HepG2 (cell line): ENCODE measurements around the gene XRCC3. TPM values are rescaled to one million over a fixed set of nuclear protein-coding genes. Genes with fewer than 3 reads are reported as not detected.
A peak's percentile ranks its signal among the peaks of the same experiment; 100 is the strongest.

Source experiments
- ATAC-seq: fragments of 200-7000 bp; cut with Tn5 transposase; 3 replicates; pipeline ENCODE4 v1.9.1; 2020; ENCODE audit warnings: mild to moderate bottlenecking, moderate library complexity
- BruUV-seq: library from RNA; stranded (reverse); fragments of 400-500 nt; replicated peaks from 2 replicates; lab custom pipeline; 2021; lab: Mats Ljungman, UMichigan
- CTCF ChIA-PET: fragments of 300-600 bp; formaldehyde crosslinking; extraction: SDS; loops from one replicate; lab custom pipeline; 2021; ENCODE audit warnings: low total read pairs, inconsistent platforms, low intra/inter-chr PET ratio; lab: Yijun Ruan, JAX
- POLR2A ChIA-PET: fragments of 350-600 bp; sonication (Branson Sonifier 250); formaldehyde crosslinking; loops from one replicate; lab custom pipeline; 2020; ENCODE audit warnings: antibody characterized with exemption, inconsistent platforms; lab: Yijun Ruan, JAX
- DNase-seq: peaks from one replicate; pipeline ENCODE4 v3.0.0-alpha.2; 2015; ENCODE audit warnings: low spot score
- FAIRE-seq: peaks from 3 replicates; lab custom pipeline; 2011; peaks lifted over from hg19 to GRCh38; lab: Jason Lieb, UNC
- H2AFZ ChIP-seq: one replicate; pipeline ENCODE4 v1.6.1; 2011; ENCODE audit warnings: low read length, inconsistent platforms
- H3K27ac ChIP-seq: fragments of 300-600 bp; 3 replicates; pipeline ENCODE4 v1.8.0; 2011; ENCODE audit warnings: mixed run types, mild to moderate bottlenecking, mixed read lengths, low read length, inconsistent platforms; ENCODE audit not compliant: insufficient read depth; ENCODE audit errors: extremely low read length
- H3K27me3 ChIP-seq, 2 experiments: fragments of 200-600 bp in 1 of 2; 2 replicates in 1 of 2; 3 replicates in 1 of 2; pipeline versions ENCODE4 v1.6.0 to v1.8.0; 2011; ENCODE audit warnings: low read length in 2 of 2, mild to moderate bottlenecking in 2 of 2, moderate library complexity in 2 of 2, inconsistent platforms in 1 of 2; ENCODE audit not compliant: insufficient read depth in 2 of 2, control insufficient read depth in 1 of 2
- H3K36me3 ChIP-seq, 2 experiments: fragments of 200-600 bp in 1 of 2; replicated peaks in 1 of 2; 2 replicates in 1 of 2; 3 replicates in 1 of 2; pipeline versions ENCODE4 v1.5.1 to v1.8.0; 2011; ENCODE audit warnings: low read length in 2 of 2, inconsistent platforms in 1 of 2; ENCODE audit not compliant: insufficient read depth in 2 of 2, control insufficient read depth in 1 of 2
- H3K4me1 ChIP-seq: 2 replicates; pipeline ENCODE4 v1.5.1; 2012; ENCODE audit warnings: low read length, inconsistent platforms; ENCODE audit not compliant: insufficient read depth
- H3K4me2 ChIP-seq: 2 replicates; pipeline ENCODE4 v1.6.0; 2011; ENCODE audit warnings: low read depth, low read length, inconsistent platforms
- H3K4me3 ChIP-seq, 3 experiments: fragments of 200-600 bp in 1 of 3; sonication (generic), shearing (Covaris generic) in 1 of 3; replicated peaks in 1 of 3; 2 replicates each; pipeline ENCODE4 v1.5.1; 2011 to 2016; ENCODE audit warnings: low read length in 3 of 3, inconsistent platforms in 2 of 3, low read depth in 2 of 3, mild to moderate bottlenecking in 2 of 3, control low read depth in 1 of 3, mixed read lengths in 1 of 3; ENCODE audit not compliant: insufficient read depth in 1 of 3
- H3K79me2 ChIP-seq: one replicate; pipeline ENCODE4 v1.6.1; 2011; ENCODE audit warnings: low read length, inconsistent platforms; ENCODE audit not compliant: insufficient read depth
- H3K9ac ChIP-seq: 2 replicates; pipeline ENCODE4 v1.6.0; 2011; ENCODE audit warnings: mild to moderate bottlenecking, low read depth, low read length, inconsistent platforms; ENCODE audit not compliant: insufficient read depth
- H3K9me3 ChIP-seq: 2 replicates; pipeline ENCODE4 v1.5.1; 2012; ENCODE audit warnings: mild to moderate bottlenecking, low read length
- H4K20me1 ChIP-seq: 2 replicates; pipeline ENCODE4 v1.6.0; 2011; ENCODE audit warnings: inconsistent platforms, mild to moderate bottlenecking, low read length, moderate library complexity; ENCODE audit not compliant: insufficient read depth
- TBX2 ChIP-seq: sonication (generic); formaldehyde crosslinking; IDR thresholded peaks from 2 replicates; pipeline ENCODE4 v1.5.0; 2020; ENCODE audit warnings: missing genetic modification reagents, mild to moderate bottlenecking, borderline replicate concordance
- ZBTB38 ChIP-seq: sonication (generic); formaldehyde crosslinking; IDR thresholded peaks from 2 replicates; pipeline ENCODE4 v1.5.1; 2020; ENCODE audit warnings: mild to moderate bottlenecking, missing genetic modification reagents
- ZNF564 ChIP-seq: sonication (generic); formaldehyde crosslinking; IDR thresholded peaks from 2 replicates; pipeline ENCODE4 v1.8.1; 2023; ENCODE audit warnings: mild to moderate bottlenecking, missing genetic modification reagents
- ZNF740 ChIP-seq: sonication (generic); formaldehyde crosslinking; IDR thresholded peaks from 2 replicates; pipeline ENCODE4 v1.4.0; 2020; ENCODE audit warnings: missing genetic modification reagents
- WGBS: methylation state at CpG from one replicate; pipeline ENCODE4 v1.1.6; 2017; ENCODE audit warnings: low lambda C conversion rate; 5-methylcytosine and 5-hydroxymethylcytosine counted together
- in situ Hi-C: cut with HindIII; loops from 2 replicates; pipeline ENCODE4 v1.10.0; 2017; ENCODE audit warnings: low pct_unique_long_range_greater_than_20kb; ENCODE audit not compliant: extremely low pct_ligation_motif_present
- intact Hi-C: fragments of 100-400 bp; cut with micrococcal nuclease; formaldehyde crosslinking; loops from one replicate; pipeline ENCODE4 v1.10.0; 2022; ENCODE audit not compliant: unreplicated experiment
- polyA plus RNA-seq, 8 experiments: library from polyadenylated mRNA; depleted of rRNA in 3 of 8; stranded (reverse) in 7 of 8; unstranded in 1 of 8; fragments of >200 nt; fragmentation: Illumina TruSeq in 4 of 8; extraction: Trizol in 4 of 8; gene quantifications; 2 replicates each; pipeline versions ENCODE4 v1.2.1 to v1.2.3, GENCODE V29; 2011 to 2016; ENCODE audit warnings: low read depth in 4 of 8, missing spikeins in 1 of 8, mixed read lengths in 1 of 8; ENCODE audit not compliant: insufficient read depth in 1 of 8
- total RNA-seq, 5 experiments: library from RNA; depleted of rRNA; stranded (reverse); fragments of >200 nt; fragmentation: Illumina TruSeq; extraction: Trizol; gene quantifications; 2 replicates each; pipeline ENCODE4 v1.2.3, GENCODE V29; 2016; ENCODE audit warnings: low read depth in 1 of 5
- TF ChIP-seq, protein P1 (sequence below): sonication (generic); formaldehyde crosslinking; IDR thresholded peaks from 2 replicates; pipeline ENCODE4 v1.4.0; 2020; ENCODE audit warnings: missing genetic modification reagents
- TF ChIP-seq, protein P2 (sequence below): fragments of 450-650 bp; IDR thresholded peaks from 2 replicates; pipeline ENCODE4 v1.6.1; 2017
- TF ChIP-seq, protein P3 (sequence below): IDR thresholded peaks from 2 replicates; pipeline ENCODE4 v1.6.1; 2016; ENCODE audit warnings: low read depth

XRCC3 gene
- total and polyA plus RNA-seq, 2 of the 13 experiments (the other 11 are each of a cell fraction or from before 2014, with no cell fraction given) = 5.4 to 25.8 TPM

GRCh38 chr14:103716899-103717411 lies 1.7 kb upstream of the XRCC3 start:
- H3K9me3 ChIP-seq = no peaks in the 10 kb centered on the region
- POLR2A ChIA-PET = interaction anchor here (1.7 kb wide), 1 partner anchor 163 kb away, joined by 7 read pairs; no protein-coding TSS in a partner anchor
- in situ Hi-C loops = no loop called here
- H3K27ac ChIP-seq = peak overlapping the region; percentile 52
- H3K4me1 ChIP-seq = peaks cover 36% of the 10 kb centered on the region
- peak overlapping the region; percentile 75 for H3K4me2 ChIP-seq
- BruUV-seq = TSS peak; percentile 74
- peak overlapping the region; percentile 73 to 94 (median 78) for H3K4me3 ChIP-seq
- H2AFZ ChIP-seq = no peak overlapping the region
- peaks cover 63% of the 10 kb centered on the region for H3K79me2 ChIP-seq
- intact Hi-C loops = no loop called here
- TF ChIP-seq ZBTB38 = peak; percentile 29; the same call in 1 of the 2 replicates
- TF ChIP-seq, protein P1, sequence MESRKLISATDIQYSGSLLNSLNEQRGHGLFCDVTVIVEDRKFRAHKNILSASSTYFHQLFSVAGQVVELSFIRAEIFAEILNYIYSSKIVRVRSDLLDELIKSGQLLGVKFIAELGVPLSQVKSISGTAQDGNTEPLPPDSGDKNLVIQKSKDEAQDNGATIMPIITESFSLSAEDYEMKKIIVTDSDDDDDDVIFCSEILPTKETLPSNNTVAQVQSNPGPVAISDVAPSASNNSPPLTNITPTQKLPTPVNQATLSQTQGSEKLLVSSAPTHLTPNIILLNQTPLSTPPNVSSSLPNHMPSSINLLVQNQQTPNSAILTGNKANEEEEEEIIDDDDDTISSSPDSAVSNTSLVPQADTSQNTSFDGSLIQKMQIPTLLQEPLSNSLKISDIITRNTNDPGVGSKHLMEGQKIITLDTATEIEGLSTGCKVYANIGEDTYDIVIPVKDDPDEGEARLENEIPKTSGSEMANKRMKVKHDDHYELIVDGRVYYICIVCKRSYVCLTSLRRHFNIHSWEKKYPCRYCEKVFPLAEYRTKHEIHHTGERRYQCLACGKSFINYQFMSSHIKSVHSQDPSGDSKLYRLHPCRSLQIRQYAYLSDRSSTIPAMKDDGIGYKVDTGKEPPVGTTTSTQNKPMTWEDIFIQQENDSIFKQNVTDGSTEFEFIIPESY = peak; percentile 80; the same call in 1 of the 2 replicates
- TF ChIP-seq, protein P2, sequence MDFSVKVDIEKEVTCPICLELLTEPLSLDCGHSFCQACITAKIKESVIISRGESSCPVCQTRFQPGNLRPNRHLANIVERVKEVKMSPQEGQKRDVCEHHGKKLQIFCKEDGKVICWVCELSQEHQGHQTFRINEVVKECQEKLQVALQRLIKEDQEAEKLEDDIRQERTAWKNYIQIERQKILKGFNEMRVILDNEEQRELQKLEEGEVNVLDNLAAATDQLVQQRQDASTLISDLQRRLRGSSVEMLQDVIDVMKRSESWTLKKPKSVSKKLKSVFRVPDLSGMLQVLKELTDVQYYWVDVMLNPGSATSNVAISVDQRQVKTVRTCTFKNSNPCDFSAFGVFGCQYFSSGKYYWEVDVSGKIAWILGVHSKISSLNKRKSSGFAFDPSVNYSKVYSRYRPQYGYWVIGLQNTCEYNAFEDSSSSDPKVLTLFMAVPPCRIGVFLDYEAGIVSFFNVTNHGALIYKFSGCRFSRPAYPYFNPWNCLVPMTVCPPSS = no peak
- TF ChIP-seq, protein P3, sequence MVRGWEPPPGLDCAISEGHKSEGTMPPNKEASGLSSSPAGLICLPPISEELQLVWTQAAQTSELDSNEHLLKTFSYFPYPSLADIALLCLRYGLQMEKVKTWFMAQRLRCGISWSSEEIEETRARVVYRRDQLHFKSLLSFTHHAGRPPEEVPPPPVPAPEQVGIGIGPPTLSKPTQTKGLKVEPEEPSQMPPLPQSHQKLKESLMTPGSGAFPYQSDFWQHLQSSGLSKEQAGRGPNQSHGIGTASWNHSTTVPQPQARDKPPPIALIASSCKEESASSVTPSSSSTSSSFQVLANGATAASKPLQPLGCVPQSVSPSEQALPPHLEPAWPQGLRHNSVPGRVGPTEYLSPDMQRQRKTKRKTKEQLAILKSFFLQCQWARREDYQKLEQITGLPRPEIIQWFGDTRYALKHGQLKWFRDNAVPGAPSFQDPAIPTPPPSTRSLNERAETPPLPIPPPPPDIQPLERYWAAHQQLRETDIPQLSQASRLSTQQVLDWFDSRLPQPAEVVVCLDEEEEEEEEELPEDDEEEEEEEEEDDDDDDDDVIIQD = no peak
- TF ChIP-seq ZNF564 (CRISPR knock-in tag) = no peak
- TF ChIP-seq TBX2 (CRISPR knock-in tag) = 0 out of 2 replicates have a peak, but pooled peaks have one; percentile 19
- TF ChIP-seq ZNF740 (CRISPR knock-in tag) = peak; percentile 27; the same call in 1 of the 2 replicates
- TF ChIP-seq, all 625 proteins: peak for 4
- Histone ChIP-seq H3K27me3 (no peaks in the 10 kb centered on the region), H3K9ac (peak overlapping the region; percentile 81), H3K36me3 (0 out of 5 replicates have a peak, but pooled peaks cover 0 to 7% of the 10 kb centered on the region in 2 experiments), H4K20me1 (no peaks in the 10 kb centered on the region; the same call in 1 of the 2 replicates)
- CTCF ChIA-PET = no interaction called here
- FAIRE-seq (no peak), DNase-seq (peak; percentile 11), ATAC-seq (no peak)
- WGBS = 34% methylated on average over 17 of the region's 17 CpGs
